Endothelial cell of umbilical vein (primary cell): Measurements from ENCODE around the gene SYCP3.

Experiments used
- POLR2A ChIP-seq: IDR thresholded peaks from 2 replicates; pipeline ENCODE4 v1.6.1; 2012; ENCODE audit warnings: low read depth, mild to moderate bottlenecking, control low read depth, low read length
- TF ChIP-seq, protein P1 (sequence below): IDR thresholded peaks from 2 replicates; pipeline ENCODE4 v1.6.1; 2011; ENCODE audit not compliant: insufficient read depth, insufficient read length
- TF ChIP-seq, protein P2 (sequence below), 2 donors: IDR thresholded peaks; 1 replicate in 1 of 2; 2 replicates in 1 of 2; pipeline ENCODE4 v1.5.1; 2011; ENCODE audit warnings: low read length in 2 of 2, mild to moderate bottlenecking in 2 of 2, moderate library complexity in 2 of 2, control low read depth in 1 of 2, inconsistent platforms in 1 of 2, low read depth in 1 of 2; ENCODE audit not compliant: insufficient read depth in 1 of 2; ENCODE audit errors: extremely low read depth in 1 of 2

DNA sequence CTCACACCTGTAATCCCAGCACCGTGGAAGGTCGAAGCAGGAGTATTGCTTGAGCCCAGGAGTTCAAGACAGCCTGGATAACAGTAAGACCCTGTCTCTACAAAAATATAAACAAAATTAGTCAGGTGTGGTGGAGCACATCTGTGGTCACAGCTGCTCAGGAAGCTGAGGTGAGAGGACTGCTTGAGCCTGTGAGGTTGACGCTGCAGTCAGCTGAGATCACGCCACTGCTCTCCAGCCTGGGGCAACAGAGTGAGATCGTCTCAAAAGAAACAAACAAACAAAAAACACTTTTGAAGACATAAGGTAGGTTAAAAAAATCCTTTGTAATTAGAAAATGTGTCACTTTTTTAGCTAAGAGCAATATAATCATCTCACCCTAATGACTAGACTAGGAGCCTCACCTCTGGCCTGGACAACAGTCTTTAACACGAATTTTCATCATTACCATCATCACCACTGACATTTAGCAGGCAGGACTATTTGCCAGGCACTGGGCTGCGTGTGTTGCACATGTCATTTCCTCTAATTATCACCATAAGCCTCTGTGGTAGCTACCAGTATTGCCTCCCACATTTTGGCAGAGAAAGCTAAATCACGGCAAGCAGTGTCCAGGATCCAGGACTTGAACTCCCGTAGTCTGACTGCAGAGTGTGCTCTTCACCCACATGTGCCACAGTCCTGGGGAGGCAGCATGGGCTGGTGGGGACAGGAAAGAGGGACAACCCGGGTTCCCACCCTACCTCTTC, 4.6 kb upstream of the SYCP3 start:
- TF ChIP-seq, protein P1, sequence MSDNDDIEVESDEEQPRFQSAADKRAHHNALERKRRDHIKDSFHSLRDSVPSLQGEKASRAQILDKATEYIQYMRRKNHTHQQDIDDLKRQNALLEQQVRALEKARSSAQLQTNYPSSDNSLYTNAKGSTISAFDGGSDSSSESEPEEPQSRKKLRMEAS: no peak
- TF ChIP-seq, protein P2, sequence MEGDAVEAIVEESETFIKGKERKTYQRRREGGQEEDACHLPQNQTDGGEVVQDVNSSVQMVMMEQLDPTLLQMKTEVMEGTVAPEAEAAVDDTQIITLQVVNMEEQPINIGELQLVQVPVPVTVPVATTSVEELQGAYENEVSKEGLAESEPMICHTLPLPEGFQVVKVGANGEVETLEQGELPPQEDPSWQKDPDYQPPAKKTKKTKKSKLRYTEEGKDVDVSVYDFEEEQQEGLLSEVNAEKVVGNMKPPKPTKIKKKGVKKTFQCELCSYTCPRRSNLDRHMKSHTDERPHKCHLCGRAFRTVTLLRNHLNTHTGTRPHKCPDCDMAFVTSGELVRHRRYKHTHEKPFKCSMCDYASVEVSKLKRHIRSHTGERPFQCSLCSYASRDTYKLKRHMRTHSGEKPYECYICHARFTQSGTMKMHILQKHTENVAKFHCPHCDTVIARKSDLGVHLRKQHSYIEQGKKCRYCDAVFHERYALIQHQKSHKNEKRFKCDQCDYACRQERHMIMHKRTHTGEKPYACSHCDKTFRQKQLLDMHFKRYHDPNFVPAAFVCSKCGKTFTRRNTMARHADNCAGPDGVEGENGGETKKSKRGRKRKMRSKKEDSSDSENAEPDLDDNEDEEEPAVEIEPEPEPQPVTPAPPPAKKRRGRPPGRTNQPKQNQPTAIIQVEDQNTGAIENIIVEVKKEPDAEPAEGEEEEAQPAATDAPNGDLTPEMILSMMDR (IDR thresholded peaks at IDR 0.05; ENCODE audit: extremely low read depth in 1 of 2, insufficient read depth in 1 of 2, low read depth in 1 of 2, low read length in 2 of 2): no peak
- no peak for TF ChIP-seq POLR2A
